GM18526 (cell line): ENCODE measurements around the gene DUSP28.

Experiments
- POLR2A ChIP-seq: IDR thresholded peaks from 3 replicates; pipeline ENCODE4 v1.6.1; 2011; ENCODE audit not compliant: insufficient read length; ENCODE audit errors: extremely low read depth

The DUSP28 gene

DNA sequence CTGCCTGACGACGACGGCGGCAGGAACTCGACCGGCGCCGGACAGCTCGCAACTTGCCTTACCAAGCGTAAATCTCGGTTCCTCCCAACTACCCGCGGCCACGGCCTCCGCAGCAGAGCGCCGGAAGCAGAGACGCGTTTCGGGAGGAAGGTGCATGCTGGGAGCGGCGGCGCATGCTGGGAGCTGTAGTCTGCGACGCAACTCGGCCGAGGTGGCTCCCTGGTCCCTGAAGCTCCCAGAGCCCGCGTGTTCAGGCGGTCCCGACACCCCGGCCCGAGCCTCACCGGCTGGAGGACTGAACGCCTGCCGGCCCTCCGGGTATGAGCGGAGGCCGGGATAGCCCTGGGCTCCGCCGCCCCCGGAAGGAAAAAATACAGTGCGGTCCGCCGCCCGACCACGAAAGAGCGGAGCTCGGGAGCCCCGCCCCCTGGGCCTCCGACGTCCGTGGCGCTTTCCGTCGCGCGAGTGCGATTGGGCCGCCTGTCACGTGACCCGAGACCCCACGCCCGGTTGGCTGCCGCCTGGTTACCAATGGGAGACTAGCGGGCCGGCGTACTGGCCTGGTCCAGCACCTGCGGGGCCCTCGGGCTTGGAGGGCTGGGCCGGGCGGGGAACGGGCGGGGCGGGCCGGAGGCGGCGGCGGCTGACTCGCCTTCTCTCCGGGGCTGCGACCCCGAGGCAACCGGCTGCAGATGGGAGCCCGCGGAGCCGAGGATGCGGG, 26.2 kb downstream of the DUSP28 start, which contains the start of gene CAPN10:
CAPN10 (plus strand) TSS at position 537 of the 721 bp plus-strand sequence; CDS start at position 715, 178 bp downstream.
- TF ChIP-seq POLR2A = peak; percentile 89

DNA sequence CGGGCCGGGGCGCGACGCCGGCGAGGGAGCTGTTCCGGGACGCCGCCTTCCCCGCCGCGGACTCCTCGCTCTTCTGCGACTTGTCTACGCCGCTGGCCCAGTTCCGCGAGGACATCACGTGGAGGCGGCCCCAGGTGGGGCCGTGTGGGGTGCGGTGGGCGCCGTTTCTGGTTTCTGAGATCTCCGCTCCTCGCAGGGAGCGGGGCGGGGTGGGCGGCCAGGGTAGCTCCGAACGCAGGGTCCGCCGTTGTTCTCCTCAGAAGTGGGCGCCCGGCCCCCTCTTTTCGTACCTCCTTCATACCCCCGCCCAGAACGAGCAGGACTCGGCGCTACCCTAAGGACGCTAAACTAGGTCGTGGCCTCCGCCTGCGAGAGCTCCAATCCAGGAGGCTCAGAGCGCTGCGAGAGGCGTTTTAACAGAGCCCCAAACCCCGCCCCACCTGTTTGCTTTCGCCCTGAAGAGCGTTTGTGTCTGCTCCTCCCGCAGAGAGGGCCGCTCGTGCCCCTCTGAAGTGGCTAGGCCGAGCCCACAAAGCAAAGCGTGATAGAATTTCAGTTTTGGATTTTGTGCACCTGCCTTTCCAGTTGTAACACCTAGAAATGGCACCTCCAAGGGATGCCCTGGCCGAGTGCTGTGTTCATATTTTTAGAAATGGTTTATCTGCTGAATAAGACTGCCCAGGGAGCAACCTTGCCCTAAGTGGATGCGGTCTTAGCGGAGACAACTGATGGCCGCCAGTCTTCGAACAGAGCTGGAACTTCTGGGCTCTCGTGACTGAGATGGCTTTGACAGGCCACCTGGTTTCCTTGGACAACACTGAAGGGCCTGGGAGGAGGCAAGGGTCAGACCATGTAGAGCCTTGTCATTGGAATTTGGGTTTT, 27.0 kb downstream of the DUSP28 start:
- no peak for TF ChIP-seq POLR2A

DNA sequence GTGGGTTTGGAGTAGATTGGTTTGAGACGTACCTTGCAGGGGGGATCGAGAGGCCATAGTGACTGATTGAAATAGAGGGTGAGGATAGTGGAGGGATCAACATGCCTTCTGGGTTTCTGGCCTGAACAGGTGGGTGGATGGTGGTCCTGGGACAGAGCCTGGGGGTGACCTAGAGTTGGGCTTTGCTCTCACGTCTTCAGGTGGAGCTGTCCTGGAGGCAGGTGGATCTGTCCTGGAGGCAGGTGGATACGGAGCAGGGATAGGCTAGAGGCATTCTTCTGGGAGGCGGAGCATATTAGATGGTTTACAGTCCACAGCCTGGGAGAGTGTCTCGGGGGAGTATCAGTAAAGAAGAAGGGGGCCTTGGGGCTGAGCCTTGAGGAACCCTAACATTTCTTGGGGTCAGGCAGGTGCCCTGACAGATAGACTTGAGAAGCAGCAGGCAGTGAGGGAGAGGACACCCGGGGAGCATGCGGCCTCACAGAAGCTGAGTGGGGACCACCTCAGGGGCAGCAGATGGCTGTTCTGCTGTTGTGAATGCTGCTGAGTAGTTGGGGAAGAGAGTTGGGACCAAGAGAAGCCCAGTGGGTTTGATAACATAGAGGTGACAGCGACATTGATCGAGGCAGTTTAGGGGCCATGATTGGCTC, 28.0 kb downstream of the DUSP28 start:
- TF ChIP-seq POLR2A = no peak

DNA sequence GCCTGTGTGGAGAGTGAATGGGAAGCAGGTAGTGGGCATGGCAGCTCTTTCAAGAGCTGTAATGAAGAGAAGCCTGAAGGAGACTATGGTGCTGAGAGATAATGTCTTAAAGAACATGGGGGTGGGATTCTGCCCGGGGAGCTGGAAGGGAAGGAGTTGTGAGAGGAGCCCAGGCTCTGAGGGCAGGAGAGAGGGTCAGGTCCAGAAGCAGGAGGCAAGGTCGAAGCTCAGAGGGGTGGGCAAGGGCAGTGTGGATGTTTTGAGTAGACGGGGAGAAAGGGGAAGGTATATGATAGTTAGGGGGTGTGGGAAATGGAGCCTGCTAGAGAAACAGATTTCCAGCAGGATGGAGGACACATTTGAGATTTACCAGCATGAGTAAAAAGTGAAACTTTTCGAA, 28.5 kb downstream of the DUSP28 start:
- no peak for TF ChIP-seq POLR2A

DNA sequence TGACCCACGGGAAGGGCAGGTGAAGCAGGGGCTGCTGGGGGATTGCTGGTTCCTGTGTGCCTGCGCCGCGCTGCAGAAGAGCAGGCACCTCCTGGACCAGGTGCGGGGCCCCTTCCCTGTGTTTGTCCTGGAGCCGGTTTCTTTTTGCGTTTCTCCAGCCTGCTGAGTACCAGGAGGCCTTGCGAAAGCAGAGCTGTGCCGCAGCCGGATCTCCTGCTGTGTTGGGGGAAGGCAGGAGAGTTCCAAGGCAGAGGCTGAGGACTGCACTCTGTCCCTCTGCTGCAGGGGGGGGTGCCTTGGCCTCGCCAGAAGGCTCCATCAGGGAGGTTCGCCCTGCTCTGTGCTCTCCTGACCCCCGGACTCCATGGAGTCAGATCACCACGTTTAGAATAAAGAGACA, 29.2 kb downstream of the DUSP28 start:
- no peak for TF ChIP-seq POLR2A

DNA sequence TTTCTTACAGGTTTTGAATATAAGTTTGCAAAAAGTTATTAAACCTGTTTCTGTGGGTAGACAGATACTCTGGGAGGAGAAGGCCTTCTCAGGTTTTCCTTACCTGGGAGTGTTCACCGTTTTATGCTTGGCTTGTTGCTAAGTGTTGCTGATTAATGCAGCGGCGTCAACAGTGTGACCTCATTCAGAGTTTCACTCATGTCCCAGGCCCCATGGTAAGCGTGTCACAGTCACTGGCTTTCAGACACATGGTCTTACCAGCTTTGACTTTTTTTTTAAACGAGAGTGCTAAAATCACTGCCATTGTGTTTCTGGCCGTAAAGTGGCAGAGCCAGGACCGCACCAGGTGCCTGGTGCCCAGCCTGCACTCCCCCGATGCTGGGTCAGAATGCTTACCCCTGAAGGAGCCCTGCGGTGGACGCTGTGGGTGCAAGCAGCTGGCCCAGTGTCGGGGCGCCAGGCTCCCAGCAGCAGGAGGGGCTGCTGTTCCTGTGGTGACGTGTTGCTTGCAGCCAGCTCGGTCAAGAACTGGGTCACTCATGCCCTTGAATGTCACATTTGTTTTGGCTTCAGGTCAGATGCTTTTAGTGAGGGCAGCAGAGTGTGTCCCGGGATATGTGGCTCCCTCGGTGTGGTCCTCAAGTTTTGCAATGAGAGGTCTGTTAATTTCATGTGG, 29.8 kb downstream of the DUSP28 start:
- TF ChIP-seq POLR2A = no peak

DNA sequence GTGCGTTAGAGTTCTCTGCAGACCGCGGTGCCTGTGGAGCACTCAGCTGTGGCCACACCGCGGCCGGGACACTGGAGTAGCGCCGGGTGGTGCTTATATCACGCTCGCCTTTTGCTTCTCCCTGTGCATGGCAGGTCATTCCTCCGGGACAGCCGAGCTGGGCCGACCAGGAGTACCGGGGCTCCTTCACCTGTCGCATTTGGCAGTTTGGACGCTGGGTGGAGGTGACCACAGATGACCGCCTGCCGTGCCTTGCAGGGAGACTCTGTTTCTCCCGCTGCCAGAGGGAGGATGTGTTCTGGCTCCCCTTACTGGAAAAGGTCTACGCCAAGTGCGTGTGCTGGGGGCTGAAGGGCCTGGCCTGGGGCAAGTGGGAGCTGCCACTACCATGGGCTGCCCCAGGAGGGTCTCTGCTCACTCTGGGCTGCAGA, 30.5 kb downstream of the DUSP28 start:
- no peak for TF ChIP-seq POLR2A

DNA sequence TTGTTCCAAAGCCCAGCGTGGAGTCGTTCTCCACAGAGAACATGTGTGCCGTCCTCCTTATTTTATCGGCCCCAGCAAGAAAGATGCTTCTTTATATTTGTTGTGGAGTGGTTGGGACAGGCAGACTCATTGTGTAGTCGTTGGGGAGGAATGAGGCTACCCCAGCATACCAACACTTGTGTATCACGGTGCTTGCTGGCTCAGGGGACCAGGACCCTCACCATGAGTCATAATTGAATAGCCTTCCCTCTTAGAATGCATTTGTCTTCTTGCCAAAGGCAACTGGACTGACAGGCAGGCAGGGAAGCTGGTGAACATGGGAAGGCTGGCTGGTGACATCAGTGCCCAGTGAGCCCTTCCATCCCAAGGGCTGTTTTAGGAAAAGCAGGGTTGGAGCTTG, 31.1 kb downstream of the DUSP28 start:
- no peak for TF ChIP-seq POLR2A

DNA sequence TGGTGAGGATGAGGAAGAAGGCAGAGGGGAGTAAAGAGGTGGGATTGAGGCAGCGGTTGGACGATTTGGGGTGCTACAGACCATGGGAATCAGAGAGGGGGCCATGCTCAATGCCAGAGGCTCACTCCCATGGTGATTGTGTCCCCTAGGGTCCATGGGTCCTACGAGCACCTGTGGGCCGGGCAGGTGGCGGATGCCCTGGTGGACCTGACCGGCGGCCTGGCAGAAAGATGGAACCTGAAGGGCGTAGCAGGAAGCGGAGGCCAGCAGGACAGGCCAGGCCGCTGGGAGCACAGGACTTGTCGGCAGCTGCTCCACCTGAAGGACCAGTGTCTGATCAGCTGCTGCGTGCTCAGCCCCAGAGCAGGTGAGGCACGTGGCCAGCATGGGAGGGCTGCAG, 31.6 kb downstream of the DUSP28 start:
- no peak for TF ChIP-seq POLR2A

DNA sequence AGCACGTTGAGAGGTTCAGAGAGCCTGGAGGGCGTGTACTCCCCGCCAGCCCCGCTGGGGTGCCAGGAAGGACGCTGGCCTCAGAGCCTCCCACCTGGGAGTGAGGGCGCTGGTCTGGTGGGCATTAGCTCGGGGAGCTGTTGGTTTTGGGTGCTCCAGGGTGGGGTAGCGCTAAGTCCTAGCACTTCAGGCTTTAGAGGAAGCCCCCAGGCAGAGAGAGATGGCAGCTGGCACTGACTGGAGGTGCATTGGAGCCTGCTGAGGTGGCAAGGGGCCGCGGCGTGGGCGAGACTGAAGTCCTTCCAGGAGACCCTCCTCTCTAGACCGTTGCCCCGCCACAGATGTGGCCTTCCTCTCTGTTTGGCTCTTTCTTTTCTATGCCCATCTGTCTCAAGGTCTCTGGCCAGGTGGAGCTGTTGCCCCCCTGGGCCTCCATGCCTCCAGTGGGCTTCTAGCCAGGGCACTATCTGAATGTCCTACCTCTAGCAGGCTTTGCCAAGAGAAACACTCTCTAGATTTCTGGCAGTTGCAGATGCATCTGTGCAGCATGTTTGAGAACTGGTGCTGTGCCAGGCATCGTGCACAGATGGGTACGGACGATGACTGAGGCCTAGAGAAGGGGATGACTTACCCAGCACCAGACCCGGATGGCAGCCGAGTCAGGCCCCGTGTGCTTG, 33.0 kb downstream of the DUSP28 start:
- no peak for TF ChIP-seq POLR2A

DNA sequence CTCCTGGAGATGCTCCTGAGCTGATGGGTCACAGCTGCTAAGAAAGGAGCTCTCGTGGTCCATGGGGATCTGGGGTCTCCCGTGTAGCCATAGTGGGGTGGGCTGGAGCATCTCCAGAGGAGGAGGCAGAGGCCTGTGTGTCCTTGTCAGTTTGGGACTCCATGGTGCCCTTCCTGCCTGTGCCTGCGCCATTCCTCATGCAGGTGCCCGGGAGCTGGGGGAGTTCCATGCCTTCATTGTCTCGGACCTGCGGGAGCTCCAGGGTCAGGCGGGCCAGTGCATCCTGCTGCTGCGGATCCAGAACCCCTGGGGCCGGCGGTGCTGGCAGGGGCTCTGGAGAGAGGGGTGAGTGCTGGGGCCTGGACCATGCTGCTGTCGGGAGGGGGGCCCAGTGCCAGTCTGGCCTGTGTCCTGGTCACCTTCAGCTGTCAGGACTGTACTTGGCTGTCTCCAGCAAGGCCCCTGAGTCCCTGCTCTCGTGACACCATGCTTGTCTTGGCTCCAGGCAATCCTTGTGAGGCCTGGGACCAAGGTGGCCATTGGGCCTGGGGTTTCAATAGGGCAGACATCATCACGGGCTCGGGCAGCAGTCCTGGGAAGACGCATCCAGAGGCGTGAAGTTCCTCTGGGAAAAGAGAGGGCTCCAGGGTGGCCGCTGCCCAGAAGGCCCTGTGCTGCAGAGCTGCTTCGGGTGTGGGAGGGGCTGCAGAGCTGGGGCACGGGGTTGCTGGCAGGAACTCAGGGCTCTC, 33.7 kb downstream of the DUSP28 start:
- TF ChIP-seq POLR2A = no peak

DNA sequence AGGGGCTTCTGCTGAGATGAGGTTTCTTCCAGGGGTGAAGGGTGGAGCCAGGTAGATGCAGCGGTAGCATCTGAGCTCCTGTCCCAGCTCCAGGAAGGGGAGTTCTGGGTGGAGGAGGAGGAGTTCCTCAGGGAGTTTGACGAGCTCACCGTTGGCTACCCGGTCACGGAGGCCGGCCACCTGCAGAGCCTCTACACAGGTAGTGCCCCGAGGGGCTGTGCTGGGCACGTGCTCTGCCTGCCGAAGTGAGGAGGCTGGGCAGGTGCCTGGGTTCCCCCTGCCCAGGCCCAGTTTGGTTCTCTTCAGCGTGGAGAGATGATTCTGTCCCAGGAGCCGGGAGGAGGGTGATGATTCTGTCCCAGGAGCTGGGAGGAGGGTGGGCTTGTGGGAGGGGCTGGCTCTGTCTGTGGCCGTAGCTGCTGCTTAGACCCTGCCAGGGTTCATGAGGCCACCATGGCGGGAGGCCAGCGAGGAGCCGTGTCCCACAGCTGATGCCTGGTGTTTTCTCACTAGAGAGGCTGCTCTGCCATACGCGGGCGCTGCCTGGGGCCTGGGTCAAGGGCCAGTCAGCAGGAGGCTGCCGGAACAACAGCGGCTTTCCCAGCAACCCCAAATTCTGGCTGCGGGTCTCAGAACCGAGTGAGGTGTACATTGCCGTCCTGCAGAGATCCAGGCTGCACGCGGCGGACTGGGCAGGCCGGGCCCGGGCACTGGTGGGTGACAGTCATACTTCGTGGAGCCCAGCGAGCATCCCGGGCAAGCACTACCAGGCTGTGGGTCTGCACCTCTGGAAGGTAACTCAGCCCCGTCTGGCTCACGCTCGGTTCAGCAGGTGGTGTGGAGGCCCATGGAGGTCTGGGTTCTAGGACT, 34.6 kb downstream of the DUSP28 start:
- no peak for TF ChIP-seq POLR2A
